D721Med (cell line): ENCODE data around the gene SEC23A.
"Not testable (repeated sequence)": the region's sequence is repeated elsewhere in the genome, so short reads cannot be mapped to it uniquely, and the experiment has no call there.

Experiments used
- DNase-seq: peaks from one replicate; pipeline ENCODE4 v3.0.0; 2011; ENCODE audit warnings: low spot score; ENCODE audit not compliant: insufficient read length
- FAIRE-seq: peaks from 2 replicates; lab custom pipeline; 2011; peaks lifted over from hg19 to GRCh38; lab: Jason Lieb, UNC
- TF ChIP-seq, protein P1 (sequence below): IDR thresholded peaks from 2 replicates; pipeline ENCODE4 v1.5.1; 2012; ENCODE audit warnings: mild to moderate bottlenecking, control low read depth; ENCODE audit not compliant: insufficient read depth; ENCODE audit errors: missing control alignments

Gene SEC23A

GRCh38 chr14:39102969-39103957 lies at the start of gene SEC23A:
SEC23A (minus strand) TSS chr14:39103235; CDS start chr14:39096118, 7,117 bp downstream.
- TF ChIP-seq, protein P1, sequence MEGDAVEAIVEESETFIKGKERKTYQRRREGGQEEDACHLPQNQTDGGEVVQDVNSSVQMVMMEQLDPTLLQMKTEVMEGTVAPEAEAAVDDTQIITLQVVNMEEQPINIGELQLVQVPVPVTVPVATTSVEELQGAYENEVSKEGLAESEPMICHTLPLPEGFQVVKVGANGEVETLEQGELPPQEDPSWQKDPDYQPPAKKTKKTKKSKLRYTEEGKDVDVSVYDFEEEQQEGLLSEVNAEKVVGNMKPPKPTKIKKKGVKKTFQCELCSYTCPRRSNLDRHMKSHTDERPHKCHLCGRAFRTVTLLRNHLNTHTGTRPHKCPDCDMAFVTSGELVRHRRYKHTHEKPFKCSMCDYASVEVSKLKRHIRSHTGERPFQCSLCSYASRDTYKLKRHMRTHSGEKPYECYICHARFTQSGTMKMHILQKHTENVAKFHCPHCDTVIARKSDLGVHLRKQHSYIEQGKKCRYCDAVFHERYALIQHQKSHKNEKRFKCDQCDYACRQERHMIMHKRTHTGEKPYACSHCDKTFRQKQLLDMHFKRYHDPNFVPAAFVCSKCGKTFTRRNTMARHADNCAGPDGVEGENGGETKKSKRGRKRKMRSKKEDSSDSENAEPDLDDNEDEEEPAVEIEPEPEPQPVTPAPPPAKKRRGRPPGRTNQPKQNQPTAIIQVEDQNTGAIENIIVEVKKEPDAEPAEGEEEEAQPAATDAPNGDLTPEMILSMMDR, result no peak
- no peak for FAIRE-seq

DNA sequence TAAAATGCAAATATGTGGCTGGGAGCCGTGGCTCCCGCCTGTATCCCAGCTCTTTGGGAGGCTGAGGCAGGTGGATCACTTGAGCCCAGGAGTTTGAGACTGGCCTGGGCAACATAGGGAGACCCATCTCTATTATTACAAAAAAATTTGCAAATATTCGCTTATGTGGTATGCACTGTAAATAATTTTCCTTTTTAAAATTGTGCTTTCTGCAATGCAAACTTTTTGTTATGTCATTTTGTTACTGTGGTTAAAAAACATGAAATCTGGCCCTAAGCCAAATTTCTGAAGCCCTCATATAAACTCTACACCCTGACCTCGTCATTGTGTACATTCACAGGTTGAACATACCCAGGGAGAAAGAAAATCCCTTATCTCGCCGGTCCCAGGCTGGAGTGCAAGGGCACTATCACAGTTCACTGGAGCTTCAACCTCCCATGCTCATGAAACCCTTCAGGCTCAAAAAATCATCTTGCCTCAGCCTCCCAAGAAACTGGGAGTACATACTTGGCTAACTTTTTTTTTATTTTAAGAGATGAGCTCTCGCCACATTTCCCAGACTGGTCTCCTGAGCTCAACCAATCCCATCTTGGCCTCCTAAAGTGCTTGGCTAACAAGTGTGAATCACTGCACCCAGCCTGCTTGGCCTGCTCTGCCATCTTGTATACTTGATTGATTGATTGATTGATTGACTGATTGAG lies 42.4 kb upstream of the SEC23A start:
- DNase-seq (no peak), FAIRE-seq (no peak)
- TF ChIP-seq, protein P1, result no peak

More at GRCh38 chr14:39102969-39103957, at the start of gene SEC23A:
- peak; percentile 62 for DNase-seq

DNA sequence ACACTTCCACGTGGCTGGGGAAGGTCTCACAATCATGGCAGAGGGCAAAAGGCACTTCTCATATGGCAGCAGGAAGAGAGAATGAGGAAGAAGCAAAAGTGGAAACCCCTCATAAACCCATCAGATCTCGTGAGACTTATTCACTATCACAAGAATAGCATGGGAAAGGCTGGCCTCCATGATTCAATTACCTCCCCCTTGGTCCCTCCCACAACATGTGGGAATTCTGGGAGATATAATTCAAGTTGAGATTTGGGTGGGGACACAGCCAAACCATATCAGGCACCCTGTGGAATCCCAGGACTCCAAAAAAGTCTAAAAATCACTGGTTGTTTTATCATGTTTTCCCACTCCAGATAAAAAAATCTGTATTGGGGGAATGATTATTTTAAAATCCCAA lies 40.2 kb upstream of the SEC23A start:
- not testable (repeated sequence) for FAIRE-seq, DNase-seq

- not testable (repeated sequence) for FAIRE-seq, DNase-seq
Observed at GRCh38 chr14:39141623-39142022, 38.6 kb upstream of the SEC23A start.

DNA sequence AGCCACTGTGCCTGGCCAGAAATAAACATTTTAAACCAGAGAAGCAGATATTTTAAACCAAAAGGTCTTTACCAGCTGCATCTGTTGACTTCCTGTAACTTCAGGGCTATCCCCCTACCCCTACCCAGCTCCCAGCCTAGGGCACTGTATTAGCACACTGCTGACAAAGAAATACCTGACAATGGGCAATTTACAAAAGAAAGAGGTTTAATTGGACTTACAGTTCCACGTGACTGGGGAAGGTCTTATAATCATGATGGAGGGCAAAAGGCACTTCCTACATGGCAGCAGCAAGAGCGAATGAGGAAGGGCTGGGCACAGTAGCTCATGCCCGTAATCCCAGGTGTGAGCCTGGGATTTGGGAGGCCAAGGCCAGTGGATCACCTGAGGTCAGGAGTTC lies 37.1 kb upstream of the SEC23A start:
- TF ChIP-seq, protein P1, result no peak
- FAIRE-seq (no peak), DNase-seq (no peak)

DNA sequence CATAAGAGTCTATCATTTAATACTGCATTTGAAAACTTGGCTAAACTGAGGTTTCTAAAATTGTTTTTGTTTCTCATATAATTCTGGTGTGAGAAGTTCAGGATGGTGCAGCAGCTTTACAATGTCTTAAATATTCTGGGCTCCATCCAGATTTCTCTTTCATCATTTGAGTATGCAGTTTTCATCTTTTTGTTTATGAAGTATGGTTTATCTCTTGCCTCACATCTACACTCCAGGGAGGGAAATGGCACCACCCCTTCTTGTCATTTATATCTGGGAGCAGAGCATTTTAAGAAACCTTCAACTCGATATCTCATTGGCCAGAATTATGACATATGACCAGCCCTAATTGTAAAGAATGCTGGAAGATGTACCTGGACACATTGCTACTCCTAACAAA lies 35.4 kb upstream of the SEC23A start:
- TF ChIP-seq, protein P1, result no peak
- no peak for FAIRE-seq
- no peak for DNase-seq

DNA sequence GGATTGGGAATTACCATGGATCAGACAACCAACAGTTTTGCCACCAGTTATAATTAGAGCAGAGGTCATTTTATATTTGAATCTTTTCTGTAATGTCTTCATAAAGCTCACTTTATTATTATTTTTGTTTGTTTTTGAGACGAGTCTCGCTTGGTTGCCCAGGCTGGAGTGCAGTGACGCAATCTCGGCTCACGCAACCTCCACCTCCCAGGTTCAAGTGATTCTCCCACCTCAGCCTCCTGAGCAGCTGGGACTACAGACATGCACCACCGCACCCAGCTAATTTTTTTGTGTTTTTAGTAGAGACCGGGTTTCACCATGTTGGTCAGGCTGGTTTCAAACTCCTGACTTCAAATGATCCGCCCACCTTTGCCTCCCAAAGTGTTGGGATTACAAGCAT lies 34.8 kb upstream of the SEC23A start:
- not testable (repeated sequence) for FAIRE-seq, DNase-seq

- FAIRE-seq (no peak), DNase-seq (no peak)
- TF ChIP-seq, protein P1, result no peak
Observed at GRCh38 chr14:39122330-39123138, 19.5 kb upstream of the SEC23A start.
